WTC11 (cell line): Measurements from ENCODE around the gene CCDC138. TPM values are rescaled to one million over a fixed set of nuclear protein-coding genes. Genes with fewer than 3 reads are reported as not detected.

ENCODE experiments used
- ATAC-seq: fragments of 200-7000 bp; cut with Tn5 transposase; 2 replicates; pipeline ENCODE4 v1.10.0; 2021; ENCODE audit warnings: mild to moderate bottlenecking, moderate library complexity
- CTCF ChIA-PET: fragments of 300-600 bp; sonication (Branson Sonifier 250); formaldehyde crosslinking; loops from one replicate; lab custom pipeline; 2021; ENCODE audit warnings: antibody characterized with exemption; lab: Charles Lee
- POLR2A ChIA-PET: fragments of 350-600 bp; sonication (Branson Sonifier 250); formaldehyde crosslinking; loops from one replicate; lab custom pipeline; 2021; ENCODE audit warnings: antibody characterized with exemption; lab: Charles Lee
- DNase-seq: peaks from one replicate; pipeline ENCODE4 v3.0.0; 2021; ENCODE audit warnings: low spot score
- H3K27ac Mint-ChIP-seq: 2 replicates; pipeline ENCODE4 v1.8.0; 2021; ENCODE audit warnings: mixed read lengths
- H3K27me3 Mint-ChIP-seq: 2 replicates; pipeline ENCODE4 v1.8.0; 2021; ENCODE audit warnings: low read depth, mild to moderate bottlenecking, moderate library complexity, mixed read lengths
- H3K36me3 Mint-ChIP-seq: 2 replicates; pipeline ENCODE4 v1.8.0; 2021; ENCODE audit warnings: mixed read lengths
- H3K4me1 Mint-ChIP-seq: 2 replicates; pipeline ENCODE4 v1.8.0; 2022; ENCODE audit warnings: mixed read lengths
- H3K4me3 Mint-ChIP-seq: 2 replicates; pipeline ENCODE4 v1.8.0; 2021; ENCODE audit warnings: mild to moderate bottlenecking, moderate library complexity, mixed read lengths
- H3K9me3 Mint-ChIP-seq: 2 replicates; pipeline ENCODE4 v1.8.0; 2021; ENCODE audit warnings: mixed read lengths
- IRF2 ChIP-seq: sonication (generic); formaldehyde crosslinking; IDR thresholded peaks from 2 replicates; pipeline ENCODE4 v1.8.0; 2022; ENCODE audit warnings: low read depth, missing genetic modification reagents, borderline replicate concordance
- KAT7 ChIP-seq: sonication (generic); formaldehyde crosslinking; IDR thresholded peaks from 2 replicates; pipeline ENCODE4 v1.8.1; 2023; ENCODE audit warnings: missing genetic modification reagents, mild to moderate bottlenecking, borderline replicate concordance
- NFATC4 ChIP-seq: fragments of 250-450 bp; sonication (Bioruptor Pico); IDR thresholded peaks from 2 replicates; pipeline ENCODE4 v1.9.0; 2021; ENCODE audit warnings: mild to moderate bottlenecking
- OVOL2 ChIP-seq: fragments of 250-450 bp; sonication (Bioruptor Pico); IDR thresholded peaks from 2 replicates; pipeline ENCODE4 v1.9.0; 2021; ENCODE audit warnings: mild to moderate bottlenecking, borderline replicate concordance
- SOX15 ChIP-seq: fragments of 250-450 bp; sonication (Bioruptor Pico); IDR thresholded peaks from 2 replicates; pipeline ENCODE4 v1.9.0; 2021; ENCODE audit warnings: mild to moderate bottlenecking
- SP1 ChIP-seq: sonication (generic); formaldehyde crosslinking; conservative IDR thresholded peaks from 2 replicates; pipeline ENCODE4 v1.8.1; 2022; ENCODE audit warnings: missing genetic modification reagents
- TP53 ChIP-seq: sonication (generic); formaldehyde crosslinking; IDR thresholded peaks from 2 replicates; pipeline ENCODE4 v1.8.1; 2023; ENCODE audit warnings: mild to moderate bottlenecking, missing genetic modification reagents
- ZNF138 ChIP-seq: sonication (generic); formaldehyde crosslinking; conservative IDR thresholded peaks from 2 replicates; pipeline ENCODE4 v1.8.1; 2022; ENCODE audit warnings: mild to moderate bottlenecking, moderate library complexity, missing genetic modification reagents
- ZNF219 ChIP-seq: sonication (generic); formaldehyde crosslinking; IDR thresholded peaks from 2 replicates; pipeline ENCODE4 v1.8.0; 2023; ENCODE audit warnings: missing genetic modification reagents, mild to moderate bottlenecking, borderline replicate concordance
- total RNA-seq: library from RNA; stranded (reverse); gene quantifications from 3 replicates; pipeline ENCODE4 v1.2.3, GENCODE V29; 2021
- TF ChIP-seq, protein P1 (sequence below): sonication (generic); formaldehyde crosslinking; IDR thresholded peaks from 2 replicates; pipeline ENCODE4 v1.8.0; 2022; ENCODE audit warnings: mild to moderate bottlenecking, missing genetic modification reagents
- TF ChIP-seq, protein P2 (sequence below): sonication (generic); formaldehyde crosslinking; IDR thresholded peaks from 2 replicates; pipeline ENCODE4 v1.8.0; 2022; ENCODE audit warnings: mild to moderate bottlenecking, missing genetic modification reagents
- TF ChIP-seq, protein P3 (sequence below): fragments of 250-450 bp; sonication (Bioruptor Pico); IDR thresholded peaks from 2 replicates; pipeline ENCODE4 v1.9.0; 2021; ENCODE audit warnings: mild to moderate bottlenecking, borderline replicate concordance
- TF ChIP-seq, protein P4 (sequence below): sonication (generic); formaldehyde crosslinking; conservative IDR thresholded peaks from 2 replicates; pipeline ENCODE4 v1.8.1; 2022; ENCODE audit warnings: mild to moderate bottlenecking, missing genetic modification reagents
- TF ChIP-seq, protein P5 (sequence below): fragments of 250-450 bp; sonication (Bioruptor Pico); conservative IDR thresholded peaks from 2 replicates; pipeline ENCODE4 v1.9.0; 2021; ENCODE audit warnings: mild to moderate bottlenecking
- TF ChIP-seq, protein P6 (sequence below): fragments of 250-450 bp; sonication (Bioruptor Pico); IDR thresholded peaks from 2 replicates; pipeline ENCODE4 v1.9.0; 2021; ENCODE audit warnings: mild to moderate bottlenecking
- TF ChIP-seq, protein P7 (sequence below): sonication (generic); formaldehyde crosslinking; IDR thresholded peaks from 2 replicates; pipeline ENCODE4 v1.8.1; 2023; ENCODE audit warnings: mild to moderate bottlenecking, missing genetic modification reagents, moderate library complexity
- TF ChIP-seq, protein P8 (sequence below): sonication (generic); formaldehyde crosslinking; IDR thresholded peaks from 2 replicates; pipeline ENCODE4 v1.8.0; 2023; ENCODE audit warnings: missing genetic modification reagents, mild to moderate bottlenecking, borderline replicate concordance

Gene CCDC138
- total RNA-seq, 1 experiment from 2014 or later = 23.5 TPM

DNA sequence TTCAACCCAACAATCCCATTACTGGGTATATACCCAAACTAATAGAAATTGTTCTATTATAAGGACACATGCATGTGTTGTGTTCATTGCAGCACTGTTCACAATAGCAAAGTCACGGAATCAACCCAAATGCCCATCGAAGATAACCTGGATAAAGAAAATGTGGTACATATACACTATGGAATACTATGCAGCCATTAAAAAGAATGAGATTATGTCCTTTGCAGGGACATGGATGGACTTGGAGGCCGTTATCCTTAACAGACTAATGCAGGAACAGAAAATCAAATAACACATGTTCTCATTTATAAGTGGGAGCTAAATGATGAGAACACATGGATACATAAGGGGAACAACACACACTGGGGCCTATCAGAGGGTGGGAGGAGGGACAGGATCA lies 65.8 kb downstream of the CCDC138 start (continued):
- TF ChIP-seq ZNF138 (no peak), KAT7 (CRISPR knock-in tag) (no peak)
- TF ChIP-seq, protein P1, sequence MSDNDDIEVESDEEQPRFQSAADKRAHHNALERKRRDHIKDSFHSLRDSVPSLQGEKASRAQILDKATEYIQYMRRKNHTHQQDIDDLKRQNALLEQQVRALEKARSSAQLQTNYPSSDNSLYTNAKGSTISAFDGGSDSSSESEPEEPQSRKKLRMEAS (CRISPR knock-in tag) = no peak
- TF ChIP-seq, protein P2, sequence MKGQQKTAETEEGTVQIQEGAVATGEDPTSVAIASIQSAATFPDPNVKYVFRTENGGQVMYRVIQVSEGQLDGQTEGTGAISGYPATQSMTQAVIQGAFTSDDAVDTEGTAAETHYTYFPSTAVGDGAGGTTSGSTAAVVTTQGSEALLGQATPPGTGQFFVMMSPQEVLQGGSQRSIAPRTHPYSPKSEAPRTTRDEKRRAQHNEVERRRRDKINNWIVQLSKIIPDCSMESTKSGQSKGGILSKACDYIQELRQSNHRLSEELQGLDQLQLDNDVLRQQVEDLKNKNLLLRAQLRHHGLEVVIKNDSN (CRISPR knock-in tag) = no peak
- TF ChIP-seq, protein P3, sequence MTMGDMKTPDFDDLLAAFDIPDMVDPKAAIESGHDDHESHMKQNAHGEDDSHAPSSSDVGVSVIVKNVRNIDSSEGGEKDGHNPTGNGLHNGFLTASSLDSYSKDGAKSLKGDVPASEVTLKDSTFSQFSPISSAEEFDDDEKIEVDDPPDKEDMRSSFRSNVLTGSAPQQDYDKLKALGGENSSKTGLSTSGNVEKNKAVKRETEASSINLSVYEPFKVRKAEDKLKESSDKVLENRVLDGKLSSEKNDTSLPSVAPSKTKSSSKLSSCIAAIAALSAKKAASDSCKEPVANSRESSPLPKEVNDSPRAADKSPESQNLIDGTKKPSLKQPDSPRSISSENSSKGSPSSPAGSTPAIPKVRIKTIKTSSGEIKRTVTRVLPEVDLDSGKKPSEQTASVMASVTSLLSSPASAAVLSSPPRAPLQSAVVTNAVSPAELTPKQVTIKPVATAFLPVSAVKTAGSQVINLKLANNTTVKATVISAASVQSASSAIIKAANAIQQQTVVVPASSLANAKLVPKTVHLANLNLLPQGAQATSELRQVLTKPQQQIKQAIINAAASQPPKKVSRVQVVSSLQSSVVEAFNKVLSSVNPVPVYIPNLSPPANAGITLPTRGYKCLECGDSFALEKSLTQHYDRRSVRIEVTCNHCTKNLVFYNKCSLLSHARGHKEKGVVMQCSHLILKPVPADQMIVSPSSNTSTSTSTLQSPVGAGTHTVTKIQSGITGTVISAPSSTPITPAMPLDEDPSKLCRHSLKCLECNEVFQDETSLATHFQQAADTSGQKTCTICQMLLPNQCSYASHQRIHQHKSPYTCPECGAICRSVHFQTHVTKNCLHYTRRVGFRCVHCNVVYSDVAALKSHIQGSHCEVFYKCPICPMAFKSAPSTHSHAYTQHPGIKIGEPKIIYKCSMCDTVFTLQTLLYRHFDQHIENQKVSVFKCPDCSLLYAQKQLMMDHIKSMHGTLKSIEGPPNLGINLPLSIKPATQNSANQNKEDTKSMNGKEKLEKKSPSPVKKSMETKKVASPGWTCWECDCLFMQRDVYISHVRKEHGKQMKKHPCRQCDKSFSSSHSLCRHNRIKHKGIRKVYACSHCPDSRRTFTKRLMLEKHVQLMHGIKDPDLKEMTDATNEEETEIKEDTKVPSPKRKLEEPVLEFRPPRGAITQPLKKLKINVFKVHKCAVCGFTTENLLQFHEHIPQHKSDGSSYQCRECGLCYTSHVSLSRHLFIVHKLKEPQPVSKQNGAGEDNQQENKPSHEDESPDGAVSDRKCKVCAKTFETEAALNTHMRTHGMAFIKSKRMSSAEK = no peak

DNA sequence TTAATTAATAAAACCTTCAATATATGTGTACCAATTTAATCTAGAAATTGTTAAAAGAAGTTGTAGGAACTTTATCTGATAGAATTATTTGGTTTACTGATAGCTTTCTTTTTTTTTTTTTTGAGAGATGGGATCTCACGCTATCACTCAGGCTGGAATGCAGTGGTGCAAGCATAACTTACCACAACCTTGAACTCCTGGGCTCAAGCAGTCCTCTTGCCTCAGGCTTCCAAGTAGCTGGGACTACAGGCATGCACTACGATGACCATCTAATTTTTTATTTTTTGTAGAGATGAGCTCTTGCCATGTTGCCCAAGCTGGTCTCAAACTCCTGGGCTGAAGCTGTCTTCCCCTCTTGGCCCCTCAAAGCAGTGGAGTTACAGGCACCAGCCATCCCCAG lies 66.8 kb downstream of the CCDC138 start:
- H3K4me3 Mint-ChIP-seq = no peak overlapping the region
- ATAC-seq (no peak), DNase-seq (no peak)
- TF ChIP-seq SOX15 = no peak
- no peak for TF ChIP-seq SP1 (CRISPR knock-in tag)
- no peaks in the 10 kb centered on the region for H3K27me3 Mint-ChIP-seq
- H3K9me3 Mint-ChIP-seq = no peaks in the 10 kb centered on the region
- H3K4me1 Mint-ChIP-seq = 0 out of 2 replicates have a peak, but pooled peaks cover 3% of the 10 kb centered on the region
- CTCF ChIA-PET = interaction anchor here (0.7 to 1.6 kb wide), 5 partner anchors 12 to 194 kb away, joined by 3 to 5 read pairs (median 4); no protein-coding TSS in a partner anchor
- H3K27ac Mint-ChIP-seq = no peak overlapping the region
- H3K36me3 Mint-ChIP-seq = peaks cover 42% of the 10 kb centered on the region
- POLR2A ChIA-PET = interaction anchor here (0.5 kb wide), 1 partner anchor 9 kb away, joined by 3 read pairs; no protein-coding TSS in a partner anchor

DNA sequence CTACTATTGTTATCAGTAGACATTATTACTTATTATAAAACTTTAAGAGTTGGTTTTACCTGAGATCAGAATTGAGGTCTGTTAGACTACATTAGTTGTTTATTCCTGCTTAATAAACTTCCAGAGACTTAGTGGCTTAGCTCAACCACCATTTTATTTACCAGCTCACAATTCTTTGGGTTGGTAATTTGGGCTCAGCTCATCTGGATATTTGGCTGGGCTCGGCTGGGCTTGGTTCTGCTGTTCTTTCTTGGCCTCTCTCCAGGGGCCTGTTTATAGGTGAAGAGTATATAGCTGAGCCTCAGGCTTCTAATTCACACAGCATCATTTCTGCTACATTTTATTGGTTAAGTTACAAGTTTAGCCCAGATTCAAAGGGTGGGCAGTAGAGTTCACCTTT lies 67.9 kb downstream of the CCDC138 start:
- no peaks in the 10 kb centered on the region for H3K27me3 Mint-ChIP-seq
- H3K4me1 Mint-ChIP-seq = 0 out of 2 replicates have a peak, but pooled peaks cover under 1% of the 10 kb centered on the region
- DNase-seq = no peak
- POLR2A ChIA-PET = interaction anchor here (0.5 kb wide), 1 partner anchor 81 kb away, joined by 3 read pairs; no protein-coding TSS in a partner anchor
- H3K4me3 Mint-ChIP-seq = no peak overlapping the region
- ATAC-seq = no peak
- CTCF ChIA-PET = interaction anchor here (0.8 to 1.6 kb wide), 3 partner anchors 90 to 193 kb away, joined by 3 to 5 read pairs (median 4); no protein-coding TSS in a partner anchor
- no peaks in the 10 kb centered on the region for H3K9me3 Mint-ChIP-seq
- H3K27ac Mint-ChIP-seq = no peak overlapping the region
- peaks cover 43% of the 10 kb centered on the region for H3K36me3 Mint-ChIP-seq
- TF ChIP-seq, protein P4, sequence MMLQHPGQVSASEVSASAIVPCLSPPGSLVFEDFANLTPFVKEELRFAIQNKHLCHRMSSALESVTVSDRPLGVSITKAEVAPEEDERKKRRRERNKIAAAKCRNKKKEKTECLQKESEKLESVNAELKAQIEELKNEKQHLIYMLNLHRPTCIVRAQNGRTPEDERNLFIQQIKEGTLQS = no peak
- no peak for TF ChIP-seq NFATC4 (CRISPR knock-in tag)
- no peak for TF ChIP-seq OVOL2 (CRISPR knock-in tag)
- no peak for TF ChIP-seq TP53 (CRISPR knock-in tag)
- TF ChIP-seq, protein P5, sequence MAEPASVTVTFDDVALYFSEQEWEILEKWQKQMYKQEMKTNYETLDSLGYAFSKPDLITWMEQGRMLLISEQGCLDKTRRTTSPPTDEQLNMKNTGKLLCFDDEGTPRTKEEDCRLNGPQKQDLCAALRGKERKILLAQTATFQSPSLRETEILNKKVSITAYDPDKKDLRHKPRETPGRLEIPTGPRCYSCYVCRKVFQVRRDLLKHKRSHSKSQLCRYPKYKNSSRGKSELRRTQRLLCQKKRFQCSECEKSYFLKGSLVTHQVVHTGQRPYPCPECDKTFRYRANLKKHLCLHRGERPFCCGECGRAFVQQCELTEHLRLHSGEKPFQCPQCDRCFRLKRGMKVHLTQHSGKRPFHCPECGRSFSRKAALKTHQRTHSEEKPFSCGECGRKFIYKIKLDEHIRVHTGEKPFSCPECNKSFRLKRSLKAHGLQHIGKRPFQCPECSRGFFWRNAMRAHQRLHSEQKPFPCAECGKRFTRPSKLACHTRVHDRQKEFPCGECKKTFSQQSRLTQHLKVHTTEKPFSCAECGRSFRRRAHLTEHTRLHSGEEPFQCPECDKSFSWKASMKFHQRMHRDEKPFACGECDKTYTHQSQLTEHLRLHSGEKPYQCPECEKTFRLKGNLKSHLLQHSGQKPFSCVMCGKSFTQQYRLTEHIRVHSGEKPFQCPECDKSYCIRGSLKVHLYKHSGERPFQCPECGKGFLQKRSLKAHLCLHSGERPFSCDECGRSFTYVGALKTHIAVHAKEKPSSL (CRISPR knock-in tag) = no peak
- no peak for TF ChIP-seq IRF2
- no peak for TF ChIP-seq ZNF219 (CRISPR knock-in tag)
- TF ChIP-seq, protein P6, sequence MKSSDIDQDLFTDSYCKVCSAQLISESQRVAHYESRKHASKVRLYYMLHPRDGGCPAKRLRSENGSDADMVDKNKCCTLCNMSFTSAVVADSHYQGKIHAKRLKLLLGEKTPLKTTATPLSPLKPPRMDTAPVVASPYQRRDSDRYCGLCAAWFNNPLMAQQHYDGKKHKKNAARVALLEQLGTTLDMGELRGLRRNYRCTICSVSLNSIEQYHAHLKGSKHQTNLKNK (CRISPR knock-in tag) = no peak
- TF ChIP-seq, protein P7, sequence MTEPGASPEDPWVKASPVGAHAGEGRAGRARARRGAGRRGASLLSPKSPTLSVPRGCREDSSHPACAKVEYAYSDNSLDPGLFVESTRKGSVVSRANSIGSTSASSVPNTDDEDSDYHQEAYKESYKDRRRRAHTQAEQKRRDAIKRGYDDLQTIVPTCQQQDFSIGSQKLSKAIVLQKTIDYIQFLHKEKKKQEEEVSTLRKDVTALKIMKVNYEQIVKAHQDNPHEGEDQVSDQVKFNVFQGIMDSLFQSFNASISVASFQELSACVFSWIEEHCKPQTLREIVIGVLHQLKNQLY (CRISPR knock-in tag) = no peak
- TF ChIP-seq, protein P8, sequence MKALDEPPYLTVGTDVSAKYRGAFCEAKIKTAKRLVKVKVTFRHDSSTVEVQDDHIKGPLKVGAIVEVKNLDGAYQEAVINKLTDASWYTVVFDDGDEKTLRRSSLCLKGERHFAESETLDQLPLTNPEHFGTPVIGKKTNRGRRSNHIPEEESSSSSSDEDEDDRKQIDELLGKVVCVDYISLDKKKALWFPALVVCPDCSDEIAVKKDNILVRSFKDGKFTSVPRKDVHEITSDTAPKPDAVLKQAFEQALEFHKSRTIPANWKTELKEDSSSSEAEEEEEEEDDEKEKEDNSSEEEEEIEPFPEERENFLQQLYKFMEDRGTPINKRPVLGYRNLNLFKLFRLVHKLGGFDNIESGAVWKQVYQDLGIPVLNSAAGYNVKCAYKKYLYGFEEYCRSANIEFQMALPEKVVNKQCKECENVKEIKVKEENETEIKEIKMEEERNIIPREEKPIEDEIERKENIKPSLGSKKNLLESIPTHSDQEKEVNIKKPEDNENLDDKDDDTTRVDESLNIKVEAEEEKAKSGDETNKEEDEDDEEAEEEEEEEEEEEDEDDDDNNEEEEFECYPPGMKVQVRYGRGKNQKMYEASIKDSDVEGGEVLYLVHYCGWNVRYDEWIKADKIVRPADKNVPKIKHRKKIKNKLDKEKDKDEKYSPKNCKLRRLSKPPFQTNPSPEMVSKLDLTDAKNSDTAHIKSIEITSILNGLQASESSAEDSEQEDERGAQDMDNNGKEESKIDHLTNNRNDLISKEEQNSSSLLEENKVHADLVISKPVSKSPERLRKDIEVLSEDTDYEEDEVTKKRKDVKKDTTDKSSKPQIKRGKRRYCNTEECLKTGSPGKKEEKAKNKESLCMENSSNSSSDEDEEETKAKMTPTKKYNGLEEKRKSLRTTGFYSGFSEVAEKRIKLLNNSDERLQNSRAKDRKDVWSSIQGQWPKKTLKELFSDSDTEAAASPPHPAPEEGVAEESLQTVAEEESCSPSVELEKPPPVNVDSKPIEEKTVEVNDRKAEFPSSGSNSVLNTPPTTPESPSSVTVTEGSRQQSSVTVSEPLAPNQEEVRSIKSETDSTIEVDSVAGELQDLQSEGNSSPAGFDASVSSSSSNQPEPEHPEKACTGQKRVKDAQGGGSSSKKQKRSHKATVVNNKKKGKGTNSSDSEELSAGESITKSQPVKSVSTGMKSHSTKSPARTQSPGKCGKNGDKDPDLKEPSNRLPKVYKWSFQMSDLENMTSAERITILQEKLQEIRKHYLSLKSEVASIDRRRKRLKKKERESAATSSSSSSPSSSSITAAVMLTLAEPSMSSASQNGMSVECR (CRISPR knock-in tag) = no peak
- TF ChIP-seq SP1 (CRISPR knock-in tag) = no peak
